Natural killer cell (primary cell): ENCODE data around the gene COL23A1. TPM values are rescaled to one million over a fixed set of nuclear protein-coding genes. Genes with fewer than 3 reads are reported as not detected.

Source experiments
- ATAC-seq, 3 donors: fragments of 150-1000 bp in 2 of 3; fragments of 200-7000 bp in 1 of 3; cut with Tn5 transposase; 1 replicate in 1 of 3; 2 replicates in 2 of 3; pipeline ENCODE4 v1.10.0; 2021; ENCODE audit warnings: mild to moderate bottlenecking in 2 of 3, moderate library complexity in 2 of 3
- DNase-seq, 2 donors: peaks; one replicate each; pipeline versions ENCODE4 v3.0.0 to v3.0.0-alpha.2; 2013 to 2021; ENCODE audit warnings: mixed read lengths in 1 of 2
- H3K27ac ChIP-seq: one replicate; pipeline ENCODE4 v1.5.1; 2013; ENCODE audit warnings: mild to moderate bottlenecking, low read length
- H3K27me3 ChIP-seq: one replicate; pipeline ENCODE4 v1.6.1; 2013; ENCODE audit warnings: low read length; ENCODE audit not compliant: control insufficient read depth, insufficient read depth
- H3K36me3 ChIP-seq: one replicate; pipeline ENCODE4 v1.6.1; 2013; ENCODE audit warnings: low read length; ENCODE audit not compliant: control insufficient read depth, insufficient read depth
- H3K4me1 ChIP-seq: one replicate; pipeline ENCODE4 v1.6.1; 2013; ENCODE audit warnings: low read length; ENCODE audit not compliant: control insufficient read depth, insufficient read depth
- H3K4me3 ChIP-seq: one replicate; pipeline ENCODE4 v1.5.1; 2013; ENCODE audit warnings: low read length
- H3K9me3 ChIP-seq: one replicate; pipeline ENCODE4 v1.6.1; 2013; ENCODE audit warnings: low read length; ENCODE audit not compliant: control insufficient read depth, insufficient read depth
- H3K27ac Mint-ChIP-seq, 2 donors: one replicate each; pipeline ENCODE4 v1.8.0; 2022; ENCODE audit warnings: mild to moderate bottlenecking in 2 of 2, mixed read lengths in 2 of 2, moderate library complexity in 1 of 2
- H3K27me3 Mint-ChIP-seq, 2 donors: one replicate each; pipeline ENCODE4 v1.8.0; 2022; ENCODE audit warnings: low read depth in 2 of 2, mixed read lengths in 2 of 2
- H3K36me3 Mint-ChIP-seq: one replicate; pipeline ENCODE4 v1.8.0; 2022; ENCODE audit warnings: mixed read lengths
- H3K4me1 Mint-ChIP-seq, 2 donors: one replicate each; pipeline ENCODE4 v1.8.0; 2022; ENCODE audit warnings: mixed read lengths in 2 of 2
- H3K4me3 Mint-ChIP-seq: one replicate; pipeline ENCODE4 v1.8.0; 2022; ENCODE audit warnings: mild to moderate bottlenecking, moderate library complexity, mixed read lengths
- H3K9me3 Mint-ChIP-seq, 2 donors: one replicate each; pipeline ENCODE4 v1.8.0; 2022; ENCODE audit warnings: mixed read lengths in 2 of 2
- WGBS: methylation state at CpG from one replicate; pipeline ENCODE4 v1.1.7; 2013; ENCODE audit warnings: missing lambda C conversion rate; ENCODE audit not compliant: insufficient coverage; 5-methylcytosine and 5-hydroxymethylcytosine counted together
- intact Hi-C: fragments of 100-400 bp; cut with micrococcal nuclease; formaldehyde crosslinking; loops from one replicate; pipeline ENCODE4 v1.14.2; 2022
- total RNA-seq, 4 donors: library from RNA; stranded (reverse); fragments of 120-200 nt in 1 of 4; gene quantifications; one replicate each; pipeline versions ENCODE4 v1.2.3 to v1.2.4, GENCODE V29; 2013 to 2022
- TF ChIP-seq, protein P1 (sequence below): fragments of 200-600 bp; IDR thresholded peaks from one replicate; pipeline ENCODE4 v1.8.0; 2022; ENCODE audit warnings: antibody characterized with exemption

The COL23A1 gene
- total RNA-seq, 3 donors from 2014 or later (not counting 1 experiment from before 2014, with no cell fraction given) = 0.15 TPM; not detected in 2

DNA sequence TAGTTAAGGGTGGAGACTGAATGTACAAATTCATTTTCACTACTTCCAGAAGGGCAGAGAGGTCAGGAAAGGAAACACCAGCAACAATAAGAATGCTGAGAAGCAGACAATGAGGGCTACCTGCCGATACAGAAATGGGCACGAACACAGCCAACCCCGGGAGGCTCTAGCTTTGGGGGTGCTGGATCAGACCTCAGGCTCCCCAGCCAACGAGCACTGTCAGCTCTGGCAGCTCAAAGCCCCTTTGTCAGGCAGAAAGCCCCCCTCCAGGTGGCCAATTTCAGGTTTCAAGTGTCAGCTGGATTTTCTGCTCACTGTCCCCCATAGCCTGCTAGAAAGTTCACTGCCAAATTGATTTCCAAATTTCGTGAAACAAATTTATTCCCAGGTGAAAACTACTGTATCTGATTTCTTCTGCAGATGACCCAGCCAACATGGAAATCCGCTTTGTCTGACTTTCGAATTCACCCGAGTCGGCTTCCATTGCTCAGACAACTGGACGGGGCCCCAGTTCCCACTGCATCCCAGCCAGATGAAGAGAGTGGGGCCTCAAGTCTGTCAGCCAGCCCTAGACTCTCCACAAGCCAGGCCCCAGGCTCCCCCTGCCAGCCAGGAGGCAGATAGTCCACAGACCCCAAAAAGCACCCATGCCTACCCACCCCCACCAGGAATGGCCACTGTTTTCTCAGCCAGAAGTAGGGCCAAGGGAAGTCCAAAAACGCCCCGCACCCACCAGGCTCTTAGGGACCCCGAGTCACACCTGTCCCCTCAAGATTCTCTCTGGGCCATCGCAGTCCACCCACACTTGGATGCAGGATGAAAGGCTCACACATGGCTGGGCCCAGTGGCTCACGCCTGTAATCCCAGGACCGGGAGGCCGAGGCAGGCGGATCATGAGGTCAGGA, 261.1 kb downstream of the COL23A1 start:
- Mint-ChIP-seq H3K36me3 (no peaks in the 10 kb centered on the region), H3K4me3 (no peak overlapping the region)

DNA sequence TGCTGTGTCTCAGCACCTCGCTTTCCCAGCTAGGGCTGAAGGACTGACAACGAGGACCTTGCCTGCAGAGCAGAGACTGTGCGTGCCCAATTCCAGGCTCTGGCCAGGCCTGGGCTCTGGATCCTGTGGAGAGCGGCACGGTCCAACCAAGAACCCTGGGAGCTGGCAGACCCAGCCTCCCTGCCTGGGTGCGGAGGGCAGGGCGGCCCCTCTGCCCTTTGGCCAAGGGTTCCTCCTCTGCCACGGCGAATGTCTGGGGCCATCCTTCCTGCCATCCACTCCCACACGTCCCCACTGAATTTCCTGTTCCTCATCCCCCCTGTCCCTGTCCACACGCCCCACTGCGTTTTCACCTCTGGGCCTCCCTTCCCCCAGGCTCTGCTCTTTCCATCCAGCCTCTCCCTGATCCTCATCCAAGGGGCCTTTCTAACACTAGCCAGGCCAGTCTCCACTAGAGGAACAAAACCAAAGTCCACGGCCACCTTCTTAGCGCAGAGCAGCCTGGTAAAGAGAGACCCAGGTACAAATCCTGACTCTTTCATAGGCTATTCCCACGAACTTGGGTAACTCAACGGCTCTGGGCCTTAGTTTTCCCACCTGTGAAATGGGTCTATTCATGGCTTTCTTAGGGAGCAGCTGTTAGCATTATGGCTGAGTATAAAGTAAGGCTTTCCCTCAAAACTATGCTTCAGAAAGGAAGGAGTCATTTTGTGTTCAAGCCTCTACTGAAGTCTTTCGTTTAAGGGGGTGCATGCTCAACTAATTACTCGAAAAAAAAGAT, 262.1 kb downstream of the COL23A1 start:
- Histone ChIP-seq H3K9me3 (no peaks in the 10 kb centered on the region), H3K27me3 (no peaks in the 10 kb centered on the region), H3K27ac (no peak overlapping the region), H3K36me3 (no peaks in the 10 kb centered on the region), H3K4me1 (no peaks in the 10 kb centered on the region), H3K4me3 (no peak overlapping the region)
- intact Hi-C loops = no loop called here
- Mint-ChIP-seq H3K27me3 (peaks cover 0 to 7% of the 10 kb centered on the region in 2 donors), H3K27ac (no peak overlapping the region), H3K36me3 (no peaks in the 10 kb centered on the region), H3K9me3 (no peaks in the 10 kb centered on the region), H3K4me3 (no peak overlapping the region), H3K4me1 (no peaks in the 10 kb centered on the region)
- DNase-seq (no peak), ATAC-seq (no peak)
- TF ChIP-seq, protein P1, sequence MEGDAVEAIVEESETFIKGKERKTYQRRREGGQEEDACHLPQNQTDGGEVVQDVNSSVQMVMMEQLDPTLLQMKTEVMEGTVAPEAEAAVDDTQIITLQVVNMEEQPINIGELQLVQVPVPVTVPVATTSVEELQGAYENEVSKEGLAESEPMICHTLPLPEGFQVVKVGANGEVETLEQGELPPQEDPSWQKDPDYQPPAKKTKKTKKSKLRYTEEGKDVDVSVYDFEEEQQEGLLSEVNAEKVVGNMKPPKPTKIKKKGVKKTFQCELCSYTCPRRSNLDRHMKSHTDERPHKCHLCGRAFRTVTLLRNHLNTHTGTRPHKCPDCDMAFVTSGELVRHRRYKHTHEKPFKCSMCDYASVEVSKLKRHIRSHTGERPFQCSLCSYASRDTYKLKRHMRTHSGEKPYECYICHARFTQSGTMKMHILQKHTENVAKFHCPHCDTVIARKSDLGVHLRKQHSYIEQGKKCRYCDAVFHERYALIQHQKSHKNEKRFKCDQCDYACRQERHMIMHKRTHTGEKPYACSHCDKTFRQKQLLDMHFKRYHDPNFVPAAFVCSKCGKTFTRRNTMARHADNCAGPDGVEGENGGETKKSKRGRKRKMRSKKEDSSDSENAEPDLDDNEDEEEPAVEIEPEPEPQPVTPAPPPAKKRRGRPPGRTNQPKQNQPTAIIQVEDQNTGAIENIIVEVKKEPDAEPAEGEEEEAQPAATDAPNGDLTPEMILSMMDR = no peak
- WGBS = 67% methylated on average over 18 of the region's 18 CpGs

More for the DNA sequence above, 261.1 kb downstream of the COL23A1 start:
- Mint-ChIP-seq H3K27me3 (peaks cover 0 to 7% of the 10 kb centered on the region in 2 donors), H3K4me1 (no peaks in the 10 kb centered on the region), H3K27ac (no peak overlapping the region), H3K9me3 (no peaks in the 10 kb centered on the region)
- Histone ChIP-seq H3K4me3 (no peak overlapping the region), H3K27ac (no peak overlapping the region), H3K27me3 (no peaks in the 10 kb centered on the region), H3K36me3 (no peaks in the 10 kb centered on the region), H3K9me3 (no peaks in the 10 kb centered on the region), H3K4me1 (no peaks in the 10 kb centered on the region)
- no peak for DNase-seq
- no peak for ATAC-seq
- TF ChIP-seq, protein P1 = no peak
- intact Hi-C loops = no loop called here
- 88% methylated on average over 18 of the region's 18 CpGs for WGBS

DNA sequence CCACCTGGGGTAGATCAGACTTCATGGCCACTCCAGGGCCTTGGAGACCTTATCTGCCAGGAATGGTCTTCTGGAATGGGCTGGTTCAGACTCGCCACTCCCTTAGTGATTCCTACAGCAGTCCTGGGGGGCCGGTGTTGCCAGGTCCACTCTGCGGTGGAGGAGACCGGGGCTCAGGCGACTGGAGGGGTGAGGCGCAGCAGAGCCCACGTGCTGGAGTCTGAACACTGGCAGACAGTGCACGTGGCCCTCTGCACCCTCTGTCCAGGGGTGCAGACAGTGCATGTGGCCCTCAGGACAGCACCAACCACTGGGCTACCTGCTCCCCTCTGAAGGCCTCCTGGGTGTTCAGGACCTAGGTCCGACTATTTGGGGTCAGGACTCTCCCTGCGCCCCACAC, 262.7 kb downstream of the COL23A1 start:
- Histone ChIP-seq H3K4me3 (no peak overlapping the region), H3K4me1 (no peaks in the 10 kb centered on the region), H3K27ac (no peak overlapping the region), H3K27me3 (no peaks in the 10 kb centered on the region), H3K9me3 (no peaks in the 10 kb centered on the region), H3K36me3 (no peaks in the 10 kb centered on the region)
- Mint-ChIP-seq H3K9me3 (no peaks in the 10 kb centered on the region), H3K27me3 (peaks cover 0 to 7% of the 10 kb centered on the region in 2 donors), H3K36me3 (no peaks in the 10 kb centered on the region), H3K4me3 (no peak overlapping the region), H3K4me1 (no peaks in the 10 kb centered on the region), H3K27ac (no peak overlapping the region)
- no peak for ATAC-seq
- TF ChIP-seq, protein P1 = no peak
- no peak for DNase-seq
- 90% methylated on average over 10 of the region's 10 CpGs for WGBS
- intact Hi-C loops = no loop called here
